Large intestine (tissue), 3 donors: ENCODE measurements around the gene SNX20. TPM values are rescaled to one million over a fixed set of nuclear protein-coding genes. Genes with fewer than 3 reads are reported as not detected.

Source experiments
- DNase-seq, 2 donors: peaks; one replicate each; pipeline versions ENCODE4 v3.0.0 to v3.0.0-alpha.2; 2013
- H3K27ac ChIP-seq: one replicate; pipeline ENCODE4 v1.5.1; 2013; ENCODE audit warnings: low read length
- H3K27me3 ChIP-seq: 2 replicates; pipeline ENCODE4 v1.6.1; 2013; ENCODE audit warnings: low read length; ENCODE audit not compliant: control insufficient read depth, insufficient read depth
- H3K36me3 ChIP-seq: 2 replicates; pipeline ENCODE4 v1.6.1; 2013; ENCODE audit warnings: low read length; ENCODE audit not compliant: control insufficient read depth, insufficient read depth
- H3K4me1 ChIP-seq: one replicate; pipeline ENCODE4 v1.6.1; 2013; ENCODE audit warnings: low read length; ENCODE audit not compliant: control insufficient read depth, insufficient read depth
- H3K4me3 ChIP-seq: one replicate; pipeline ENCODE4 v1.5.1; 2013; ENCODE audit warnings: low read length
- H3K9me3 ChIP-seq: one replicate; pipeline ENCODE4 v1.6.1; 2013; ENCODE audit warnings: mild to moderate bottlenecking, low read depth, low read length, moderate library complexity; ENCODE audit not compliant: control insufficient read depth
- WGBS: methylation state at CpG from one replicate; pipeline ENCODE4 v1.1.5; 2013; ENCODE audit warnings: low lambda C conversion rate; ENCODE audit not compliant: insufficient coverage; 5-methylcytosine and 5-hydroxymethylcytosine counted together
- polyA plus RNA-seq: library from polyadenylated mRNA; unstranded; fragments of 120-200 nt; gene quantifications from one replicate; pipeline ENCODE4 v1.2.1, GENCODE V29; 2013

The SNX20 gene
- polyA plus RNA-seq, 1 donor = 2.1 TPM

GRCh38 chr16:50634090-50634489 lies 47.0 kb downstream of the SNX20 start:
- H3K27me3 ChIP-seq = no peaks in the 10 kb centered on the region
- no peaks in the 10 kb centered on the region for H3K9me3 ChIP-seq
- peaks cover 9% of the 10 kb centered on the region for H3K36me3 ChIP-seq
- H3K27ac ChIP-seq = no peak overlapping the region
- WGBS = 100% methylated on average over 3 of the region's 7 CpGs
- H3K4me3 ChIP-seq = no peak overlapping the region
- no peaks in the 10 kb centered on the region for H3K4me1 ChIP-seq
- DNase-seq = no peak

GRCh38 chr16:50632927-50633800 lies 47.9 kb downstream of the SNX20 start:
- no peaks in the 10 kb centered on the region for H3K27me3 ChIP-seq
- peaks cover 9% of the 10 kb centered on the region for H3K36me3 ChIP-seq
- H3K4me1 ChIP-seq = no peaks in the 10 kb centered on the region
- DNase-seq = no peak
- WGBS = no CpG with 5 or more reads among the region's 30 CpGs
- peaks cover 2% of the 10 kb centered on the region for H3K9me3 ChIP-seq
- H3K27ac ChIP-seq = no peak overlapping the region
- H3K4me3 ChIP-seq = no peak overlapping the region

GRCh38 chr16:50631985-50632576 lies 49.0 kb downstream of the SNX20 start:
- WGBS = 100% methylated on average over 7 of the region's 22 CpGs

GRCh38 chr16:50631249-50631984 lies 49.7 kb downstream of the SNX20 start:
- H3K4me1 ChIP-seq = no peaks in the 10 kb centered on the region
- H3K27ac ChIP-seq = no peak overlapping the region
- peaks cover 3% of the 10 kb centered on the region for H3K9me3 ChIP-seq
- DNase-seq = no peak
- H3K4me3 ChIP-seq = no peak overlapping the region
- H3K36me3 ChIP-seq = peaks cover 9% of the 10 kb centered on the region
- H3K27me3 ChIP-seq = no peaks in the 10 kb centered on the region
- 40% methylated on average over 1 of the region's 8 CpGs for WGBS

More at GRCh38 chr16:50631985-50632576, 49.0 kb downstream of the SNX20 start:
- Histone ChIP-seq H3K27ac (no peak overlapping the region), H3K9me3 (peaks cover 3% of the 10 kb centered on the region), H3K4me3 (no peak overlapping the region), H3K27me3 (no peaks in the 10 kb centered on the region), H3K36me3 (peaks cover 9% of the 10 kb centered on the region), H3K4me1 (no peaks in the 10 kb centered on the region)
- DNase-seq = no peak

GRCh38 chr16:50630394-50631020 lies 50.6 kb downstream of the SNX20 start:
- H3K27ac ChIP-seq = no peak overlapping the region
- no peak overlapping the region for H3K4me3 ChIP-seq
- H3K9me3 ChIP-seq = peaks cover 3% of the 10 kb centered on the region
- H3K36me3 ChIP-seq = peaks cover 11% of the 10 kb centered on the region
- no peak for DNase-seq
- no peaks in the 10 kb centered on the region for H3K27me3 ChIP-seq
- no peaks in the 10 kb centered on the region for H3K4me1 ChIP-seq
- no CpG with 5 or more reads among the region's 11 CpGs for WGBS

GRCh38 chr16:50629334-50629733 lies 51.8 kb downstream of the SNX20 start:
- no peaks in the 10 kb centered on the region for H3K27me3 ChIP-seq
- no peak overlapping the region for H3K27ac ChIP-seq
- H3K36me3 ChIP-seq = peaks cover 12% of the 10 kb centered on the region
- no peak overlapping the region for H3K4me3 ChIP-seq
- no CpG with 5 or more reads among the region's 4 CpGs for WGBS
- no peaks in the 10 kb centered on the region for H3K4me1 ChIP-seq
- peaks cover 3% of the 10 kb centered on the region for H3K9me3 ChIP-seq
- no peak for DNase-seq

DNA sequence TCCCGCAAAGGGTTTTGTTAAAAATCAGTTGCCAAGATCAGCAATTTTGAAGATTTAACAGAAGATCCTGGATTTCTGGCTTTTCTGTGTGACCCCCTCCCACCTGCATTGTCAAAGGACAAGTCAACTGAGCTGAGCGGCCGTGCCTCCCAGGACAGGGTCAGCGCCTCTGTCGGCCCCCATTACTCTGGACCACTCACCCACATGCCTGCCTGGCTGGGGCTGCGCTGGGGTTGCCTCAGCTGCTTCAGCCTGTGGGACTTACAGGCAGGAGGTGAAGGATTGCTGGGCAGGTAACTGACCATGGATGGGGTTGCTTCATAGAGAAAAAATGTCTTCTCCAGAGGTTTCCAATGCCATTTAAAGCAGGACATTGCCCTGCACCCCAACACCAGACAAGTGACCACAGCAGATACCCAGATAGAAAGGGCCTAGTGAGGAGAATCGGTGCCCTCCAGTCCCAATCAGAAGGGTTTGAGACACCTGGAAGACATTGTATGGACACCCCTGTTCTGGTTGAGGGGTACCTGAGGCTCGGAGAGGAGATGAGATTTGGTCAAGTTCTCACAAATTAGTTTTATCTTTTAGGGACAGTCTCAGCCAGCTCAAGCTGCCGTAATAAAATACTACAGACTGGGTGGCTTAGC lies 52.8 kb downstream of the SNX20 start:
- no peak overlapping the region for H3K4me3 ChIP-seq
- no peaks in the 10 kb centered on the region for H3K27me3 ChIP-seq
- 80% methylated on average over 1 of the region's 9 CpGs for WGBS
- peaks cover 10% of the 10 kb centered on the region for H3K36me3 ChIP-seq
- peaks cover 3% of the 10 kb centered on the region for H3K9me3 ChIP-seq
- DNase-seq = no peak
- H3K27ac ChIP-seq = no peak overlapping the region
- no peaks in the 10 kb centered on the region for H3K4me1 ChIP-seq

- WGBS = no CpG with 5 or more reads among the region's 10 CpGs
- no peak for DNase-seq
- Histone ChIP-seq H3K9me3 (peaks cover 3% of the 10 kb centered on the region), H3K27ac (no peak overlapping the region), H3K4me1 (no peaks in the 10 kb centered on the region), H3K4me3 (no peak overlapping the region), H3K27me3 (no peaks in the 10 kb centered on the region), H3K36me3 (peaks cover 9% of the 10 kb centered on the region)
Observed at GRCh38 chr16:50627419-50627818, 53.7 kb downstream of the SNX20 start.

DNA sequence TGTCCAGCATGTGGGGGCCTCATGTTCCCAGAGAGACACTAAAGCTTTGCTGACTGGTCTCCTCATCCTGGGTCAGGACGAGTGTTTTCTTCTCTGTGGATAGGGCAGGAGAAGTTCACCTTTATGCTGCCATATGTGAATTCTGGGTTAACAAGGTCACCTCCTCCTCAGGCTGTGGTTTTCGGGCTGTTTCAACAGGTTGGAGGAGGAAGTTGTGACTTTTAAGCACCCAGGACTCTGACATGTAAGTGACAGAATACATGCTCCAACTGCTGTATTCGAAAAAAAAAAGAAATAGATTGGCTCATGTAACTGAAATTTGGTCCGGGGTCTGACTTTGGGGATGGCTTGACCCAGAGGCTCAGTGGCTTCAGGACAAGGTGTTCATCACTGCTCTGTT lies 54.2 kb downstream of the SNX20 start:
- H3K36me3 ChIP-seq = peaks cover 6% of the 10 kb centered on the region
- no peaks in the 10 kb centered on the region for H3K4me1 ChIP-seq
- no peak overlapping the region for H3K4me3 ChIP-seq
- WGBS = no CpG with 5 or more reads among the region's 4 CpGs
- peaks cover 3% of the 10 kb centered on the region for H3K9me3 ChIP-seq
- no peak overlapping the region for H3K27ac ChIP-seq
- no peak for DNase-seq
- no peaks in the 10 kb centered on the region for H3K27me3 ChIP-seq

GRCh38 chr16:50625374-50625773 lies 55.7 kb downstream of the SNX20 start:
- no peak overlapping the region for H3K27ac ChIP-seq
- H3K27me3 ChIP-seq = no peaks in the 10 kb centered on the region
- no CpG with 5 or more reads among the region's 12 CpGs for WGBS

More at GRCh38 chr16:50625374-50625773, 55.7 kb downstream of the SNX20 start:
- H3K36me3 ChIP-seq = peaks cover 3% of the 10 kb centered on the region
- H3K9me3 ChIP-seq = peaks cover 3% of the 10 kb centered on the region
- H3K4me3 ChIP-seq = no peak overlapping the region
- no peak for DNase-seq
- no peaks in the 10 kb centered on the region for H3K4me1 ChIP-seq
